AG04450 (cell line): ENCODE measurements around the gene SYCP2L. TPM values are rescaled to one million over a fixed set of nuclear protein-coding genes. Genes with fewer than 3 reads are reported as not detected.

Source experiments
- CTCF ChIA-PET: fragments of 300-600, 350-600 bp; formaldehyde crosslinking; extraction: SDS; loops from one replicate; lab custom pipeline; 2022; ENCODE audit warnings: antibody characterized with exemption, inconsistent platforms; lab: Charles Lee
- POLR2A ChIA-PET: fragments of 350-600 bp; formaldehyde crosslinking; extraction: SDS; loops from one replicate; lab custom pipeline; 2021; ENCODE audit warnings: antibody characterized with exemption, inconsistent platforms; lab: Yijun Ruan, JAX
- DNase-seq: peaks from one replicate; pipeline ENCODE4 v3.0.0-alpha.2; 2011; ENCODE audit warnings: low read depth, low spot score
- H3K27ac ChIP-seq: one replicate; pipeline ENCODE4 v1.5.1; 2012; ENCODE audit warnings: low read depth, low read length, control low read depth
- H3K27me3 ChIP-seq: one replicate; pipeline ENCODE4 v1.6.0; 2012; ENCODE audit warnings: low read length; ENCODE audit not compliant: control insufficient read depth, insufficient read depth
- H3K4me3 ChIP-seq: 2 replicates; pipeline ENCODE4 v1.5.1; 2011; ENCODE audit warnings: mild to moderate bottlenecking, low read depth, low read length, control low read depth
- H3K9me3 ChIP-seq: 2 replicates; pipeline ENCODE4 v1.5.1; 2012; ENCODE audit warnings: low read length; ENCODE audit not compliant: control insufficient read depth, insufficient read depth
- CTCF ChIP-seq: IDR thresholded peaks from 2 replicates; pipeline ENCODE4 v1.5.1; 2011; ENCODE audit warnings: low read depth, low read length, control low read depth, inconsistent platforms
- polyA minus RNA-seq: library from RNA; depleted of rRNA, polyadenylated mRNA; stranded (reverse); fragments of >200 nt; gene quantifications from 2 replicates; pipeline ENCODE4 v1.2.3, GENCODE V29; 2011; rRNA and poly(A)+ RNA removed
- polyA plus RNA-seq: library from polyadenylated mRNA; depleted of rRNA; stranded (reverse); fragments of >200 nt; gene quantifications from 2 replicates; pipeline ENCODE4 v1.2.3, GENCODE V29; 2011; rRNA removed

SYCP2L gene
- polyA plus RNA-seq, result 0.22 and 0.38 TPM in 2 replicates
- 0.30 TPM in 1 of 2 replicates, not detected in the other for polyA minus RNA-seq

GRCh38 chr6:10886691-10887502 is at the start of gene SYCP2L:
TSS of gene SYCP2L (plus strand) at chr6:10887052. CDS start at chr6:10887127, 75 bp downstream.
- peak; percentile 30; the same call in 1 of the 2 replicates for TF ChIP-seq CTCF
- H3K9me3 ChIP-seq, result peaks cover 6% of the 10 kb centered on the region; the same call in 1 of the 2 replicates
- peak; percentile 6 for DNase-seq
- peaks cover 51% of the 10 kb centered on the region for H3K27me3 ChIP-seq
- ChIA-PET CTCF (interaction anchor here (0.5 to 1.3 kb wide), 5 partner anchors 12 to 243 kb away, joined by 3 to 5 read pairs (median 3); no protein-coding TSS in a partner anchor), POLR2A (interaction anchor here (0.5 kb wide), 1 partner anchor 37 kb away, joined by 4 read pairs; no protein-coding TSS in a partner anchor)
- H3K27ac ChIP-seq, result no peak within 1 kb of the TSS
- H3K4me3 ChIP-seq, result peak within 1 kb of the TSS; percentile 48

- DNase-seq, result no peak
- ChIA-PET CTCF (interaction anchor here (0.9 to 1.4 kb wide), 3 partner anchors 14 to 233 kb away, joined by 3 to 6 read pairs (median 5); no protein-coding TSS in a partner anchor), POLR2A (no interaction called here)
- H3K27ac ChIP-seq, result no peak overlapping the region
- peaks cover 34% of the 10 kb centered on the region for H3K27me3 ChIP-seq
- peaks cover 3% of the 10 kb centered on the region; the same call in 1 of the 2 replicates for H3K9me3 ChIP-seq
- H3K4me3 ChIP-seq, result peak overlapping the region; percentile 66
- TF ChIP-seq CTCF, result no peak
Observed at GRCh38 chr6:10837622-10837994, 49.2 kb upstream of the SYCP2L start.

GRCh38 chr6:10837995-10838793 is 48.7 kb upstream of the SYCP2L start, which contains the start of gene MAK:
TSS of gene MAK (minus strand) at chr6:10838539. CDS start at chr6:10830648, 7,891 bp downstream.
- Histone ChIP-seq H3K27me3 (peaks cover 34% of the 10 kb centered on the region), H3K9me3 (peaks cover 3% of the 10 kb centered on the region; the same call in 1 of the 2 replicates), H3K27ac (no peak within 1 kb of the TSS), H3K4me3 (peak within 1 kb of the TSS; percentile 66)
- DNase-seq, result peak; percentile 24
- CTCF ChIA-PET, result interaction anchor here (1.0 to 1.7 kb wide), 2 partner anchors 36 kb away, joined by 5 read pairs; no protein-coding TSS in a partner anchor
- POLR2A ChIA-PET, result interaction anchor here (0.6 kb wide), 1 partner anchor 402 kb away, joined by 4 read pairs; no protein-coding TSS in a partner anchor
- no peak for TF ChIP-seq CTCF

GRCh38 chr6:10838794-10839333 is 48.0 kb upstream of the SYCP2L start:
- Histone ChIP-seq H3K9me3 (peaks cover 3% of the 10 kb centered on the region; the same call in 1 of the 2 replicates), H3K4me3 (peak overlapping the region; percentile 66), H3K27ac (no peak overlapping the region), H3K27me3 (peaks cover 34% of the 10 kb centered on the region)
- no peak for TF ChIP-seq CTCF
- ChIA-PET CTCF (interaction anchor here (1.7 kb wide), 1 partner anchor 36 kb away, joined by 5 read pairs; no protein-coding TSS in a partner anchor), POLR2A (interaction anchor here (0.6 kb wide), 1 partner anchor 403 kb away, joined by 4 read pairs; no protein-coding TSS in a partner anchor)
- no peak for DNase-seq
